ENCODE results near the gene MYRF.

GRCh38 chr11:61726775-61727174 is 25.7 kb upstream of the MYRF start:
- TF ChIP-seq CTCF (conservative IDR thresholded peaks at IDR 0.05; ENCODE audit: low read depth, low read length) (no peak), EZH2 (IDR thresholded peaks at IDR 0.05; ENCODE audit: low read length, unreplicated experiment) (no peak)

Measured in PC-3 (cell line).